GM18499 (cell line): Measurements from ENCODE around the gene PTPRN2.

Experiments
- ATAC-seq: cut with Tn5 transposase; IDR thresholded peaks from one replicate; pipeline ENCODE4 v1.9.1; 2021; ENCODE audit warnings: moderate number of reproducible peaks; ENCODE audit not compliant: insufficient read depth, unreplicated experiment

The PTPRN2 gene

GRCh38 chr7:157664871-157665633 lies 922.6 kb downstream of the PTPRN2 start:
- no peak for ATAC-seq

GRCh38 chr7:157664034-157664433 lies 923.6 kb downstream of the PTPRN2 start:
- no peak for ATAC-seq

GRCh38 chr7:157662981-157663716 lies 924.5 kb downstream of the PTPRN2 start:
- no peak for ATAC-seq

GRCh38 chr7:157662110-157662791 lies 925.4 kb downstream of the PTPRN2 start:
- no peak for ATAC-seq

- no peak for ATAC-seq
Observed at GRCh38 chr7:157661611-157661975, 926.0 kb downstream of the PTPRN2 start.

GRCh38 chr7:157660971-157661610 lies 926.5 kb downstream of the PTPRN2 start:
- ATAC-seq: no peak

GRCh38 chr7:157658851-157659412 lies 928.7 kb downstream of the PTPRN2 start:
- no peak for ATAC-seq

GRCh38 chr7:157657741-157658740 lies 929.6 kb downstream of the PTPRN2 start:
- no peak for ATAC-seq

GRCh38 chr7:157656195-157656769 lies 931.3 kb downstream of the PTPRN2 start:
- no peak for ATAC-seq

GRCh38 chr7:157654350-157654749 lies 933.3 kb downstream of the PTPRN2 start:
- no peak for ATAC-seq

GRCh38 chr7:157653827-157654207 lies 933.8 kb downstream of the PTPRN2 start:
- no peak for ATAC-seq

GRCh38 chr7:157652954-157653826 lies 934.4 kb downstream of the PTPRN2 start:
- no peak for ATAC-seq

- ATAC-seq: no peak
Observed at GRCh38 chr7:157652161-157652953, 935.3 kb downstream of the PTPRN2 start.

- ATAC-seq: no peak
Observed at GRCh38 chr7:157651366-157652160, 936.1 kb downstream of the PTPRN2 start.

GRCh38 chr7:157650801-157651200 lies 936.8 kb downstream of the PTPRN2 start:
- no peak for ATAC-seq

GRCh38 chr7:157650131-157650631 lies 937.4 kb downstream of the PTPRN2 start:
- ATAC-seq: no peak
